ENCODE results near the gene MSMP.

GRCh38 chr9:35731415-35732184, 22.5 kb downstream of the MSMP start:
- TF ChIP-seq CTCF (IDR thresholded peaks at IDR 0.05) (no peak), POLR2A (IDR thresholded peaks at IDR 0.05) (no peak)
